H9 (cell line): Measurements from ENCODE around the gene CDK17. TPM values are rescaled to one million over a fixed set of nuclear protein-coding genes. Genes with fewer than 3 reads are reported as not detected.

Source experiments
- DNase-seq: peaks from one replicate; pipeline ENCODE4 v3.0.0-alpha.2; 2017
- H2AFZ ChIP-seq: one replicate; pipeline ENCODE4 v1.6.1; 2013; ENCODE audit warnings: mild to moderate bottlenecking, low read length, control low read depth, moderate library complexity
- H2AK5ac ChIP-seq: 2 replicates; pipeline ENCODE4 v1.6.1; 2013; ENCODE audit warnings: low read length, control low read depth, mixed read lengths; ENCODE audit not compliant: insufficient read length
- H2BK120ac ChIP-seq: one replicate; pipeline ENCODE4 v1.6.1; 2013; ENCODE audit warnings: low read depth, mild to moderate bottlenecking, low read length, control low read depth, inconsistent platforms; ENCODE audit not compliant: poor library complexity, severe bottlenecking
- H2BK12ac ChIP-seq: 2 replicates; pipeline ENCODE4 v1.6.1; 2013; ENCODE audit warnings: low read length, control low read depth, mixed read lengths, low read depth; ENCODE audit not compliant: insufficient read length
- H2BK15ac ChIP-seq: 2 replicates; pipeline ENCODE4 v1.6.1; 2013; ENCODE audit warnings: low read depth, low read length, control low read depth
- H2BK20ac ChIP-seq: one replicate; pipeline ENCODE4 v1.6.1; 2013; ENCODE audit warnings: low read depth, mild to moderate bottlenecking, low read length, control low read depth, inconsistent platforms; ENCODE audit not compliant: poor library complexity, severe bottlenecking
- H2BK5ac ChIP-seq: 2 replicates; pipeline ENCODE4 v1.6.1; 2013; ENCODE audit warnings: low read length, control low read depth, mixed read lengths; ENCODE audit not compliant: insufficient read length
- H3K14ac ChIP-seq: 2 replicates; pipeline ENCODE4 v1.6.1; 2013; ENCODE audit warnings: low read length, control low read depth; ENCODE audit not compliant: insufficient read depth
- H3K18ac ChIP-seq: 2 replicates; pipeline ENCODE4 v1.6.1; 2013; ENCODE audit warnings: low read depth, mild to moderate bottlenecking, mixed read lengths, low read length, control low read depth; ENCODE audit not compliant: insufficient read length
- H3K23ac ChIP-seq: 2 replicates; pipeline ENCODE4 v1.6.1; 2013; ENCODE audit warnings: low read length, control low read depth, mixed read lengths, low read depth; ENCODE audit not compliant: insufficient read length
- H3K23me2 ChIP-seq: 2 replicates; pipeline ENCODE4 v1.6.1; 2013; ENCODE audit warnings: low read depth, mild to moderate bottlenecking, mixed read lengths, low read length, control low read depth; ENCODE audit not compliant: insufficient read length, poor library complexity, severe bottlenecking
- H3K27ac ChIP-seq: 2 replicates; pipeline ENCODE4 v1.5.1; 2013; ENCODE audit warnings: low read length, control low read depth, mixed read lengths, low read depth; ENCODE audit not compliant: insufficient read length
- H3K27me3 ChIP-seq: 2 replicates; pipeline ENCODE4 v1.6.1; 2013; ENCODE audit warnings: low read length, control low read depth, inconsistent platforms; ENCODE audit not compliant: insufficient read depth
- H3K4ac ChIP-seq: 2 replicates; pipeline ENCODE4 v1.6.1; 2013; ENCODE audit warnings: low read depth, mild to moderate bottlenecking, control low read depth, inconsistent platforms, low read length, moderate library complexity
- H3K4me1 ChIP-seq: 2 replicates; pipeline ENCODE4 v1.6.1; 2013; ENCODE audit warnings: low read length, control low read depth, inconsistent platforms; ENCODE audit not compliant: insufficient read depth
- H3K4me2 ChIP-seq: 2 replicates; pipeline ENCODE4 v1.6.1; 2013; ENCODE audit warnings: low read length, control low read depth, mixed read lengths; ENCODE audit not compliant: insufficient read length, insufficient read depth
- H3K56ac ChIP-seq: 2 replicates; pipeline ENCODE4 v1.6.1; 2013; ENCODE audit warnings: low read depth, mild to moderate bottlenecking, mixed read lengths, low read length, control low read depth; ENCODE audit not compliant: insufficient read length
- H3K79me1 ChIP-seq: 2 replicates; pipeline ENCODE4 v1.6.1; 2013; ENCODE audit warnings: low read depth, mild to moderate bottlenecking, moderate library complexity, low read length, control low read depth, inconsistent platforms; ENCODE audit not compliant: insufficient read depth, poor library complexity, severe bottlenecking
- H3K79me2 ChIP-seq: 2 replicates; pipeline ENCODE4 v1.6.1; 2013; ENCODE audit warnings: low read length, control low read depth, inconsistent platforms; ENCODE audit not compliant: insufficient read depth
- H3K9ac ChIP-seq: 2 replicates; pipeline ENCODE4 v1.6.1; 2013; ENCODE audit warnings: low read length, control low read depth, mixed read lengths; ENCODE audit not compliant: insufficient read length; ENCODE audit errors: extremely low read depth
- H3K9me3 ChIP-seq: one replicate; pipeline ENCODE4 v1.6.1; 2013; ENCODE audit warnings: low read depth, low read length, inconsistent platforms; ENCODE audit not compliant: control insufficient read depth
- H3T11ph ChIP-seq: one replicate; pipeline ENCODE4 v1.6.1; 2013; ENCODE audit warnings: mild to moderate bottlenecking, low read length, control low read depth, inconsistent platforms
- H4K20me1 ChIP-seq: one replicate; pipeline ENCODE4 v1.6.1; 2013; ENCODE audit not compliant: control insufficient read depth, insufficient read length, insufficient read depth
- H4K5ac ChIP-seq: 2 replicates; pipeline ENCODE4 v1.6.1; 2013; ENCODE audit warnings: low read depth, mild to moderate bottlenecking, mixed read lengths, low read length, control low read depth; ENCODE audit not compliant: insufficient read length
- H4K8ac ChIP-seq: replicated peaks from 2 replicates; pipeline ENCODE4 v1.6.1; 2013; ENCODE audit warnings: low read length, control low read depth, mixed read lengths, low read depth; ENCODE audit not compliant: insufficient read length
- H4K91ac ChIP-seq: 2 replicates; pipeline ENCODE4 v1.6.1; 2013; ENCODE audit warnings: low read depth, mild to moderate bottlenecking, moderate library complexity, mixed read lengths, low read length, control low read depth; ENCODE audit not compliant: insufficient read length
- H3K27ac Mint-ChIP-seq, 3 experiments: 2 replicates in 2 of 3; 3 replicates in 1 of 3; pipeline ENCODE4 v1.8.0; 2020 to 2021; ENCODE audit warnings: mixed read lengths in 3 of 3, mild to moderate bottlenecking in 1 of 3, moderate library complexity in 1 of 3
- H3K27me3 Mint-ChIP-seq: 2 replicates; pipeline ENCODE4 v1.8.0; 2021; ENCODE audit warnings: low read depth, mild to moderate bottlenecking, moderate library complexity, mixed read lengths
- H3K36me3 Mint-ChIP-seq, 3 experiments: 2 replicates in 2 of 3; 3 replicates in 1 of 3; pipeline ENCODE4 v1.8.0; 2020 to 2021; ENCODE audit warnings: low read depth in 3 of 3, mixed read lengths in 3 of 3; ENCODE audit not compliant: insufficient read depth in 1 of 3
- H3K4me1 Mint-ChIP-seq, 2 experiments: 2 replicates each; pipeline ENCODE4 v1.8.0; 2020; ENCODE audit warnings: mixed read lengths in 2 of 2
- H3K4me3 Mint-ChIP-seq, 2 experiments: 2 replicates in 1 of 2; 3 replicates in 1 of 2; pipeline ENCODE4 v1.8.0; 2020 to 2021; ENCODE audit warnings: mild to moderate bottlenecking in 2 of 2, mixed read lengths in 2 of 2, moderate library complexity in 1 of 2
- H3K9me3 Mint-ChIP-seq, 2 experiments: 2 replicates in 1 of 2; 3 replicates in 1 of 2; pipeline ENCODE4 v1.8.0; 2020; ENCODE audit warnings: mild to moderate bottlenecking in 2 of 2, mixed read lengths in 2 of 2, moderate library complexity in 1 of 2
- WGBS: extraction: QIAGEN DNeasy Blood & Tissue Kit; methylation state at CpG from one replicate; pipeline ENCODE4 v1.1.7; 2013; ENCODE audit warnings: missing lambda C conversion rate, low lambda C conversion rate, mixed read lengths; ENCODE audit not compliant: insufficient read length; ENCODE audit errors: extremely low coverage; 5-methylcytosine and 5-hydroxymethylcytosine counted together
- total RNA-seq: library from RNA; stranded (reverse); gene quantifications from 2 replicates; pipeline ENCODE4 v1.2.1, GENCODE V29; 2021
- TF ChIP-seq, protein P1 (sequence below): fragments of 200-600 bp; sonication (generic); conservative IDR thresholded peaks from 3 replicates; pipeline ENCODE4 v1.8.0; 2021; ENCODE audit warnings: antibody characterized with exemption, mild to moderate bottlenecking

Gene CDK17
- total RNA-seq, 1 experiment from 2014 or later: 28.8 TPM

GRCh38 chr12:96250119-96250685, 150.0 kb downstream of the CDK17 start:
- Histone ChIP-seq H3K79me2 (no peaks in the 10 kb centered on the region), H3K4me1 (no peaks in the 10 kb centered on the region), H3T11ph (no peak overlapping the region), H2BK12ac (no peak overlapping the region), H2BK20ac (no peak overlapping the region), H4K91ac (no peak overlapping the region), H3K14ac (no peak overlapping the region), H3K4ac (no peak overlapping the region), H4K20me1 (no peaks in the 10 kb centered on the region), H2BK120ac (no peak overlapping the region), H3K9me3 (no peaks in the 10 kb centered on the region), H3K56ac (no peak overlapping the region), H3K23ac (no peak overlapping the region), H3K18ac (no peak overlapping the region), H2AFZ (no peak overlapping the region), H2BK15ac (no peak overlapping the region), H3K27ac (no peak overlapping the region), H4K8ac (no peak overlapping the region), H2BK5ac (no peak overlapping the region), H3K27me3 (no peaks in the 10 kb centered on the region), H3K79me1 (no peaks in the 10 kb centered on the region), H3K9ac (no peak overlapping the region), H3K23me2 (no peaks in the 10 kb centered on the region), H3K4me2 (no peak overlapping the region), H2AK5ac (no peak overlapping the region), H4K5ac (no peak overlapping the region)
- Mint-ChIP-seq H3K27ac (no peak overlapping the region; a peak in 2 of 7 replicates), H3K27me3 (peaks cover under 1% of the 10 kb centered on the region), H3K9me3 (no peaks in the 10 kb centered on the region), H3K4me1 (peaks cover 13 to 20% of the 10 kb centered on the region in 2 experiments), H3K4me3 (no peak overlapping the region), H3K36me3 (peaks cover 12 to 34% (median 22%) of the 10 kb centered on the region in 3 experiments; a peak in 6 of 7 replicates)
- no peak for DNase-seq
- TF ChIP-seq, protein P1, sequence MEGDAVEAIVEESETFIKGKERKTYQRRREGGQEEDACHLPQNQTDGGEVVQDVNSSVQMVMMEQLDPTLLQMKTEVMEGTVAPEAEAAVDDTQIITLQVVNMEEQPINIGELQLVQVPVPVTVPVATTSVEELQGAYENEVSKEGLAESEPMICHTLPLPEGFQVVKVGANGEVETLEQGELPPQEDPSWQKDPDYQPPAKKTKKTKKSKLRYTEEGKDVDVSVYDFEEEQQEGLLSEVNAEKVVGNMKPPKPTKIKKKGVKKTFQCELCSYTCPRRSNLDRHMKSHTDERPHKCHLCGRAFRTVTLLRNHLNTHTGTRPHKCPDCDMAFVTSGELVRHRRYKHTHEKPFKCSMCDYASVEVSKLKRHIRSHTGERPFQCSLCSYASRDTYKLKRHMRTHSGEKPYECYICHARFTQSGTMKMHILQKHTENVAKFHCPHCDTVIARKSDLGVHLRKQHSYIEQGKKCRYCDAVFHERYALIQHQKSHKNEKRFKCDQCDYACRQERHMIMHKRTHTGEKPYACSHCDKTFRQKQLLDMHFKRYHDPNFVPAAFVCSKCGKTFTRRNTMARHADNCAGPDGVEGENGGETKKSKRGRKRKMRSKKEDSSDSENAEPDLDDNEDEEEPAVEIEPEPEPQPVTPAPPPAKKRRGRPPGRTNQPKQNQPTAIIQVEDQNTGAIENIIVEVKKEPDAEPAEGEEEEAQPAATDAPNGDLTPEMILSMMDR: no peak
- no CpG with 5 or more reads among the region's 7 CpGs for WGBS
